ENCODE measurements around the gene SUSD2. TPM values are rescaled to one million over a fixed set of nuclear protein-coding genes. Genes with fewer than 3 reads are reported as not detected.
"Not testable (repeated sequence)": the region's sequence is repeated elsewhere in the genome, so short reads cannot be mapped to it uniquely, and the experiment has no call there.

Gene SUSD2
- total and polyA plus RNA-seq, 2 of the 4 experiments (the other 2 are of a cell fraction), result 0.18 to 1.6 TPM

DNA sequence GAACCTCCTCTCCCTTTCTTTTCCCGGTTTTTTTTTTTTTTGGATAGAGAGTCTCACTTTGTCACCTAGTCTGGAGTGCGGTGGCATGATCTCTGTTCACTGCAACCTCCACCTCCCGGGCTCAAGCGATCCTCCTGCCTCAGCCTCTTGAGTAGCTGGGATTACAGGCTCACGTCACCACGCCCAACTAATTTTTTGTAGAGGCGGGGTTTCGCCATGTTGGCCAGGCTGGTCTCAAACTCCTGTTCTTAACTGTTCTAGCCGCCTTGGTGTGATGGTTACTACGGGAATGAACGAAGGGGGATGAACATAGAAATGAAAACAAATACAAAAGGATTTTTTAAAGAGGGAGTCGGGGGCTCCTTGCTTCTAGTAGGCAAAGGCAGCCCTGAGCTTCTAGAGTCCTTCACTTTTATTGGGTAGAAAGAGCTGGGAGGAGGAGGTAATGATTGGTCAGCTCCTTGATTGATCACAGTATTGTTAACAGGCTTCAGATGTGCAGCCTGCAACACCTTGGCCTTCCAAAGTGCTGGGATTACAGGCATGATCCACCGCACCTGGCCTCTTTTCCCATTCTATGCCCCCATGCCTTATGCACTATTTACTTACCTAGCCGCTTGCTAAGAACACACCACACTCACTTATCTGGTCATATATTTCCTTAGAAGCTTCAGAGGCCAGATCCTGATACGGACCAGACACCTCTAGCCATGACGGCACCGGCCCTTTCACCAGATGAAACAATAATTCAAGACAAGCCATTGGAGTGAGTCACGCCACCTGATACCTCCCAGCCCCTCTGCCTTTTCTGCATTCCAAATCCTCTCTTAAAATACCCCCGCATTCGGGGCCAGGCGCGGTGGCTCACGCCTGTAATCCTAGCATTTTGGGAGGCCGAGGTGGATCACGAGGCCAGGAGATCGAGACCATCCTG, 20.7 kb downstream of the SUSD2 start:
- Histone ChIP-seq H3K14ac (replicated peaks; ENCODE audit: low read depth, low read length) (peak overlapping the region; percentile 50; the same call in 1 of the 2 replicates), H2BK120ac (ENCODE audit: low read depth, low read length) (peak overlapping the region; percentile 85), H3K36me3 (ENCODE audit: control insufficient read depth, insufficient read depth, low read length) (no peaks in the 10 kb centered on the region), H2BK15ac (ENCODE audit: low read depth, low read length) (peak overlapping the region; percentile 95; the same call in 2 of the 3 replicates), H3K9ac (ENCODE audit: low read depth, low read length) (no peak overlapping the region), H3K9me3 (ENCODE audit: control insufficient read depth, insufficient read depth, low read length) (no peaks in the 10 kb centered on the region), H2BK5ac (ENCODE audit: low read depth, low read length, poor library complexity, severe bottlenecking) (peak overlapping the region; percentile 37), H2AFZ (replicated peaks; ENCODE audit: low read length, poor library complexity) (no peak overlapping the region), H3K27ac (ENCODE audit: insufficient read depth, low read length) (0 out of 2 replicates have a peak overlapping the region, but pooled peaks have one; percentile 23), H3K4me3 (ENCODE audit: insufficient read depth, low read depth, low read length) (no peak overlapping the region), H2AK9ac (replicated peaks; ENCODE audit: low read depth, low read length, poor library complexity) (no peak overlapping the region), H4K5ac (ENCODE audit: low read depth, low read length) (no peak overlapping the region), H3K79me1 (ENCODE audit: low read depth in 1 of 2, low read length in 2 of 2) (no peaks in the 10 kb centered on the region), H3K56ac (ENCODE audit: extremely low read depth, insufficient read depth, low read length) (no peak overlapping the region), H3K9me1 (ENCODE audit: insufficient read depth, low read length) (peaks cover 5% of the 10 kb centered on the region), H3K23ac (ENCODE audit: low read depth, low read length) (peak overlapping the region; percentile 71; the same call in 1 of the 2 replicates), H3K4me2 (ENCODE audit: low read depth, low read length) (no peak overlapping the region), H4K91ac (ENCODE audit: insufficient read depth, low read depth, low read length) (peak overlapping the region; percentile 60), H4K20me1 (ENCODE audit: insufficient read depth, low read length) (no peaks in the 10 kb centered on the region), H2BK20ac (ENCODE audit: low read depth, low read length) (peak overlapping the region; percentile 41), H3K4ac (ENCODE audit: low read depth, low read length) (peak overlapping the region; percentile 64; the same call in 1 of the 2 replicates), H3K4me1 (ENCODE audit: control insufficient read depth, insufficient read depth, low read length) (peaks cover 13% of the 10 kb centered on the region), H2AK5ac (ENCODE audit: low read depth, low read length) (peak overlapping the region; percentile 80), H3K27me3 (ENCODE audit: control insufficient read depth, insufficient read depth, low read length) (no peaks in the 10 kb centered on the region), H3K18ac (ENCODE audit: low read depth, low read length) (no peak overlapping the region), H4K8ac (ENCODE audit: low read depth in 2 of 2, low read length in 2 of 2) (peak overlapping the region; percentile 67 to 68; a peak in 1 of 4 replicates)
- no TSS peak for BruUV-seq (replicated peaks)
- ChIA-PET POLR2A (ENCODE audit: unreplicated experiment) (no interaction called here), CTCF (no interaction called here)
- intact Hi-C loops (cut with micrococcal nuclease), result no loop called here
- no peak for TF ChIP-seq CHD1 (IDR thresholded peaks at IDR 0.05; ENCODE audit: low read depth, low read length)
- TF ChIP-seq RFX5 (IDR thresholded peaks at IDR 0.05; ENCODE audit: low read depth, low read length), result no peak
- WGBS, 2 experiments (ENCODE audit: extremely low coverage in 2 of 2, insufficient read length in 1 of 2), result 89% methylated on average over 7 of the region's 26 CpGs; no CpG with 5 or more reads in 1 of the 2 experiments
- in situ Hi-C loops (cut with MboI; ENCODE audit: low sequenced_read_pairs), result no loop called here
- DNase-seq, result peak; percentile 35
- ATAC-seq (ENCODE audit: low read depth), result no peak
- dilution Hi-C loops (cut with HindIII; ENCODE audit: low sequenced_read_pairs, unreplicated experiment), result no loop called here

DNA sequence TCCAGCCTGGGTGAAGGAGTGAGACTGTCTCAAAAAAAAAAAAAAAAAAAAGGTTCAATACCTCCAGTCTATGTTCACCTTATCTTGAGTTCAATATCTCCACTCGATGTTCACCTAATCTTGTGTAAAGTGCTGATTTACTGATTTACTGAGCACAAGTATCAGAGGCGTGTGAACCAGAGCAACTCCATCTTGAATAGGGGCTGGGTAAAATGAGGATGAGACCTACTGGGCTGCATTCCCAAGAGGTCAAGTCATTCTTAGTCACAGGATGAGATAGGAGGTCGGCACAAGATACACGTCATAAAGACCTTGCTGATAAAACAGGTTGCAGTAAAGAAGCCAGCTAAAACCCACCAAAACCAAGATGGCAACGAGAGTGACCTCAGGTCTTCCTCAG, 22.6 kb downstream of the SUSD2 start:
- no CpG with 5 or more reads among the region's 5 CpGs for WGBS, 2 experiments (ENCODE audit: extremely low coverage in 2 of 2, insufficient read length in 1 of 2)
- H3K9ac ChIP-seq (ENCODE audit: low read depth, low read length); dilution Hi-C loops (cut with HindIII; ENCODE audit: low sequenced_read_pairs, unreplicated experiment); ATAC-seq (ENCODE audit: low read depth); H4K20me1 ChIP-seq (ENCODE audit: insufficient read depth, low read length); H3K79me1 ChIP-seq (ENCODE audit: low read depth in 1 of 2, low read length in 2 of 2); intact Hi-C loops (cut with micrococcal nuclease); H3K27me3 ChIP-seq (ENCODE audit: control insufficient read depth, insufficient read depth, low read length); H3K9me3 ChIP-seq (ENCODE audit: control insufficient read depth, insufficient read depth, low read length); H3K4me3 ChIP-seq (ENCODE audit: insufficient read depth, low read depth, low read length); BruUV-seq (replicated peaks); H3K56ac ChIP-seq (ENCODE audit: extremely low read depth, insufficient read depth, low read length); H3K18ac ChIP-seq (ENCODE audit: low read depth, low read length); H3K9me1 ChIP-seq (ENCODE audit: insufficient read depth, low read length); H3K27ac ChIP-seq (ENCODE audit: insufficient read depth, low read length); H3K23ac ChIP-seq (ENCODE audit: low read depth, low read length); H2AFZ ChIP-seq (replicated peaks; ENCODE audit: low read length, poor library complexity); H4K5ac ChIP-seq (ENCODE audit: low read depth, low read length); H3K36me3 ChIP-seq (ENCODE audit: control insufficient read depth, insufficient read depth, low read length); POLR2A ChIA-PET (ENCODE audit: unreplicated experiment); H2AK9ac ChIP-seq (replicated peaks; ENCODE audit: low read depth, low read length, poor library complexity); in situ Hi-C loops (cut with MboI; ENCODE audit: low sequenced_read_pairs); H3K4me2 ChIP-seq (ENCODE audit: low read depth, low read length); CTCF ChIA-PET: not testable (repeated sequence)
- peak; percentile 25 for DNase-seq
- H2BK5ac ChIP-seq (ENCODE audit: low read depth, low read length, poor library complexity, severe bottlenecking), result peak overlapping the region; percentile 56
- peak overlapping the region; percentile 96 for H2AK5ac ChIP-seq (ENCODE audit: low read depth, low read length)
- H2BK15ac ChIP-seq (ENCODE audit: low read depth, low read length), result peak overlapping the region; percentile 95; the same call in 2 of the 3 replicates
- H3K4me1 ChIP-seq (ENCODE audit: control insufficient read depth, insufficient read depth, low read length), result peaks cover 18% of the 10 kb centered on the region
- peak overlapping the region; percentile 44; the same call in 1 of the 2 replicates for H4K91ac ChIP-seq (ENCODE audit: insufficient read depth, low read depth, low read length)
- peak overlapping the region; percentile 70 for H2BK120ac ChIP-seq (ENCODE audit: low read depth, low read length)
- peak overlapping the region; percentile 11 to 52; a peak in 1 of 4 replicates for H4K8ac ChIP-seq (ENCODE audit: low read depth in 2 of 2, low read length in 2 of 2)
- peak overlapping the region; percentile 73; the same call in 1 of the 2 replicates for H3K4ac ChIP-seq (ENCODE audit: low read depth, low read length)
- peak overlapping the region; percentile 78 for H3K14ac ChIP-seq (replicated peaks; ENCODE audit: low read depth, low read length)
- peak overlapping the region; percentile 90; the same call in 1 of the 2 replicates for H2BK20ac ChIP-seq (ENCODE audit: low read depth, low read length)

All from IMR-90 (cell line).